ENCODE results near the gene CD93. TPM values are rescaled to one million over a fixed set of nuclear protein-coding genes. Genes with fewer than 3 reads are reported as not detected.

The CD93 gene
- total RNA-seq, 1 donor from 2014 or later, result not detected

- ATAC-seq (ENCODE audit: low read depth) (no peak), DNase-seq (no peak)
- TF ChIP-seq CTCF (IDR thresholded peaks at IDR 0.05), result no peak
- Mint-ChIP-seq H3K4me1 (no peaks in the 10 kb centered on the region), H3K27ac (no peak overlapping the region), H3K4me3 (no peak overlapping the region), H3K36me3 (ENCODE audit: low read depth) (no peaks in the 10 kb centered on the region), H3K9me3 (no peaks in the 10 kb centered on the region), H3K27me3 (peaks cover 4% of the 10 kb centered on the region)
- ChIA-PET CTCF (no interaction called here), POLR2A (no interaction called here)
- intact Hi-C loops (cut with micrococcal nuclease), result no loop called here
Measured at GRCh38 chr20:23063168-23063567, 23.0 kb downstream of the CD93 start.

GRCh38 chr20:23062632-23063031 is 23.5 kb downstream of the CD93 start:
- Mint-ChIP-seq H3K4me1 (no peaks in the 10 kb centered on the region), H3K4me3 (no peak overlapping the region), H3K27me3 (peaks cover 4% of the 10 kb centered on the region), H3K9me3 (no peaks in the 10 kb centered on the region), H3K36me3 (ENCODE audit: low read depth) (no peaks in the 10 kb centered on the region), H3K27ac (no peak overlapping the region)
- no peak for TF ChIP-seq CTCF (IDR thresholded peaks at IDR 0.05)
- CTCF ChIA-PET, result no interaction called here
- POLR2A ChIA-PET, result no interaction called here
- no peak for ATAC-seq (ENCODE audit: low read depth)
- DNase-seq, result no peak
- intact Hi-C loops (cut with micrococcal nuclease), result no loop called here

- peaks cover 4% of the 10 kb centered on the region for H3K27me3 Mint-ChIP-seq
- ATAC-seq (ENCODE audit: low read depth), result no peak
- no peak for TF ChIP-seq CTCF (IDR thresholded peaks at IDR 0.05)
- H3K4me1 Mint-ChIP-seq, result no peaks in the 10 kb centered on the region
- DNase-seq, result no peak
- H3K36me3 Mint-ChIP-seq (ENCODE audit: low read depth), result no peaks in the 10 kb centered on the region
- H3K4me3 Mint-ChIP-seq, result no peak overlapping the region
- intact Hi-C loops (cut with micrococcal nuclease), result no loop called here
- no peaks in the 10 kb centered on the region for H3K9me3 Mint-ChIP-seq
- ChIA-PET POLR2A (no interaction called here), CTCF (no interaction called here)
- H3K27ac Mint-ChIP-seq, result no peak overlapping the region
Measured at GRCh38 chr20:23061734-23062561, 24.2 kb downstream of the CD93 start.

- Mint-ChIP-seq H3K27me3 (peaks cover 4% of the 10 kb centered on the region), H3K36me3 (ENCODE audit: low read depth) (no peaks in the 10 kb centered on the region), H3K4me3 (no peak overlapping the region), H3K4me1 (no peaks in the 10 kb centered on the region), H3K9me3 (peaks cover 4% of the 10 kb centered on the region), H3K27ac (no peak overlapping the region)
- ATAC-seq (ENCODE audit: low read depth), result no peak
- DNase-seq, result no peak
- intact Hi-C loops (cut with micrococcal nuclease), result no loop called here
- CTCF ChIA-PET, result no interaction called here
- POLR2A ChIA-PET, result no interaction called here
- no peak for TF ChIP-seq CTCF (IDR thresholded peaks at IDR 0.05)
Measured at GRCh38 chr20:23061262-23061661, 24.9 kb downstream of the CD93 start.

GRCh38 chr20:23060629-23061028 is 25.5 kb downstream of the CD93 start:
- no peak overlapping the region for H3K27ac Mint-ChIP-seq
- peaks cover 4% of the 10 kb centered on the region for H3K27me3 Mint-ChIP-seq
- POLR2A ChIA-PET, result no interaction called here
- CTCF ChIA-PET, result no interaction called here
- no peak for TF ChIP-seq CTCF (IDR thresholded peaks at IDR 0.05)
- H3K4me1 Mint-ChIP-seq, result no peaks in the 10 kb centered on the region
- H3K36me3 Mint-ChIP-seq (ENCODE audit: low read depth), result no peaks in the 10 kb centered on the region
- peaks cover 4% of the 10 kb centered on the region for H3K9me3 Mint-ChIP-seq
- ATAC-seq (ENCODE audit: low read depth) (no peak), DNase-seq (no peak)
- no peak overlapping the region for H3K4me3 Mint-ChIP-seq
- intact Hi-C loops (cut with micrococcal nuclease), result no loop called here
